ENCODE data around the gene SUCO. TPM values are rescaled to one million over a fixed set of nuclear protein-coding genes. Genes with fewer than 3 reads are reported as not detected.

SUCO gene
- total RNA-seq, 4 donors from 2014 or later, result 34.7 to 67.9 (median 37.7) TPM

DNA sequence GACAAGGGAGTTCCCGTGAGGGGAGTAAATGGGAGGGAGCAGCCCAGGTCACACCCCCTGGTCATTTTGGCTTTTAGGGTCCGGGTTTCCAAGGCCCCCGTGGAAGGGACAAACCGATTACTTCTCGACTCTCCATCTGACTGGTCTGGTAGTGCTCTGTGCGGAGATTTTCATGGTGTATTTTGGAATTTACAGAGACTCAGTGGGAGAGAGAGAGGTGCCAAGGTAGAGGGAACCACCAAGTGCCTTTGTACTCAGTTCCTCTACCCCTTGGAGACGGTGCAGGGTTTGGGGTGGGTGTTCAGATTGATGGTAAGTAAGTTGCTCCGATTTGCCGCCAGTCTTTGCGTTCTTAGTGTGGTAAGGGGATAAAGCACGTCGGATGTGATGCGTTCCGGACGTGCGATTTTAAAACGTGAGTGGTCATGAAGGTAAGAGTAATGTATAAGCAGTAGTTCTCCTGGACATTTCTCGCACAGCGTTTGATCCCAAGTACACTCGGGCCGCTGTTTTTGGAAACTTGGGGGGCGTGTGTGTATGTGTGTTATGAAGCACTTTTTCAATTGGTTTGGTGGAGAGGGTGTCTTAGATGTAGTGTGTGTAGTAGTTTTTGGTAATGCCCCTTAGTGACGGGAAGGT is 682 bp downstream of the SUCO start:
- Histone ChIP-seq H3K4me3 (replicated peaks in 1 of 3) (peak overlapping the region; percentile 75 to 92 (median 79)), H3K27ac (peak overlapping the region; percentile 96 to 97 (median 96)), H3K9me3 (no peaks in the 10 kb centered on the region), H3K27me3 (no peaks in the 10 kb centered on the region), H3K4me1 (peaks cover 8 to 14% of the 10 kb centered on the region in 2 donors), H3K36me3 (no peaks in the 10 kb centered on the region)
- TF ChIP-seq, protein P1, sequence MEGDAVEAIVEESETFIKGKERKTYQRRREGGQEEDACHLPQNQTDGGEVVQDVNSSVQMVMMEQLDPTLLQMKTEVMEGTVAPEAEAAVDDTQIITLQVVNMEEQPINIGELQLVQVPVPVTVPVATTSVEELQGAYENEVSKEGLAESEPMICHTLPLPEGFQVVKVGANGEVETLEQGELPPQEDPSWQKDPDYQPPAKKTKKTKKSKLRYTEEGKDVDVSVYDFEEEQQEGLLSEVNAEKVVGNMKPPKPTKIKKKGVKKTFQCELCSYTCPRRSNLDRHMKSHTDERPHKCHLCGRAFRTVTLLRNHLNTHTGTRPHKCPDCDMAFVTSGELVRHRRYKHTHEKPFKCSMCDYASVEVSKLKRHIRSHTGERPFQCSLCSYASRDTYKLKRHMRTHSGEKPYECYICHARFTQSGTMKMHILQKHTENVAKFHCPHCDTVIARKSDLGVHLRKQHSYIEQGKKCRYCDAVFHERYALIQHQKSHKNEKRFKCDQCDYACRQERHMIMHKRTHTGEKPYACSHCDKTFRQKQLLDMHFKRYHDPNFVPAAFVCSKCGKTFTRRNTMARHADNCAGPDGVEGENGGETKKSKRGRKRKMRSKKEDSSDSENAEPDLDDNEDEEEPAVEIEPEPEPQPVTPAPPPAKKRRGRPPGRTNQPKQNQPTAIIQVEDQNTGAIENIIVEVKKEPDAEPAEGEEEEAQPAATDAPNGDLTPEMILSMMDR (IDR thresholded peaks at IDR 0.05), result no peak
- no peak for TF ChIP-seq POLR2A (IDR thresholded peaks at IDR 0.05)
- peak; percentile 19 to 36 for DNase-seq
- intact Hi-C loops (cut with DNase I), result no loop called here
- 0% methylated on average over 23 of the region's 23 CpGs for WGBS, 2 donors

DNA sequence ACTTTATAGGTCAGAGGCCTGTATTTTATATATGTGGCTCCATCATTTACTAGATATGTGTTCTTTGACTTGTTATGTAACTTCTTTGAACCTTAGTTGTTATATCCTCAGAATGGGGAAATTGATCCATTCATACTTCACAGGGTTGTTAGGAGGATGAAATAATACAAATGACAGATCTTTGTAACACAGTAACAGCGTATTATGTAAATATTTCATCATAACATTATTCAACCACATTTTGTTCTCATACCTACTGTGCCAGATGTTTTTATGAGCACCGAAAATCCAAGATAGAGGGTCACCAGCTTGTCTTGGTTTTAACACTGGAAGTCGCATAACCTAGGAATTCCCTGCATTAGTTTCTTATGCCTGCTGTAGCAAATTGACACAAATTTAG is 3.3 kb downstream of the SUCO start:
- no peak overlapping the region for H3K27ac ChIP-seq
- intact Hi-C loops (cut with DNase I), result no loop called here
- H3K36me3 ChIP-seq, result no peaks in the 10 kb centered on the region
- no peak overlapping the region for H3K4me3 ChIP-seq (replicated peaks in 1 of 3)
- H3K9me3 ChIP-seq, result no peaks in the 10 kb centered on the region
- H3K27me3 ChIP-seq, result no peaks in the 10 kb centered on the region
- TF ChIP-seq, protein P1 (IDR thresholded peaks at IDR 0.05), result no peak
- TF ChIP-seq POLR2A (IDR thresholded peaks at IDR 0.05), result no peak
- no peak for DNase-seq
- peaks cover 12 to 14% of the 10 kb centered on the region in 2 donors for H3K4me1 ChIP-seq
- 86 to 95% methylated on average over 3 of the region's 3 CpGs for WGBS, 2 donors

DNA sequence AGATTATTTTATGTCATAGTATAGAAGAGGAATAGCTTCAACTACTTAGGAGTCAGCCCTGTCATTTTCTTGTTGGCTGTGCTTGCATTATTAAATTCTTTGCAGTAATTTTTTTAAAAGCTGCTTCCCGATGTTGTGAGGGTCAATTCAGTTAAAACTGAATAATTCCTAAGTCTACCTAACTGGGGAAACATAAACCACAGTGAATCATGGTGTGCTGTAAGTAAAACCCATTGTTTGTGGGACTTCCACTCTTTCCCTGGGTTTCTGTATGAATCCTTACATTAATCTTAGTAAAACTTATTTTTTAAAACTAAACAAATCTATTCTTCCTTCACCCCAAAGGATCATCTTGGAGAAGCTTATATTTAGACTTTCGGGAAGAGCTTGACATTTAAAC is 4.4 kb downstream of the SUCO start:
- intact Hi-C loops (cut with DNase I), result no loop called here
- H3K27me3 ChIP-seq, result no peaks in the 10 kb centered on the region
- no peak for TF ChIP-seq POLR2A (IDR thresholded peaks at IDR 0.05)
- TF ChIP-seq, protein P1 (IDR thresholded peaks at IDR 0.05), result no peak
- WGBS, 2 donors, result 83 to 84% methylated on average over 2 of the region's 2 CpGs
- no peaks in the 10 kb centered on the region for H3K9me3 ChIP-seq
- peaks cover 12 to 14% of the 10 kb centered on the region in 2 donors for H3K4me1 ChIP-seq
- no peaks in the 10 kb centered on the region for H3K36me3 ChIP-seq
- no peak for DNase-seq
- H3K27ac ChIP-seq, result no peak overlapping the region
- H3K4me3 ChIP-seq (replicated peaks in 1 of 3), result no peak overlapping the region

DNA sequence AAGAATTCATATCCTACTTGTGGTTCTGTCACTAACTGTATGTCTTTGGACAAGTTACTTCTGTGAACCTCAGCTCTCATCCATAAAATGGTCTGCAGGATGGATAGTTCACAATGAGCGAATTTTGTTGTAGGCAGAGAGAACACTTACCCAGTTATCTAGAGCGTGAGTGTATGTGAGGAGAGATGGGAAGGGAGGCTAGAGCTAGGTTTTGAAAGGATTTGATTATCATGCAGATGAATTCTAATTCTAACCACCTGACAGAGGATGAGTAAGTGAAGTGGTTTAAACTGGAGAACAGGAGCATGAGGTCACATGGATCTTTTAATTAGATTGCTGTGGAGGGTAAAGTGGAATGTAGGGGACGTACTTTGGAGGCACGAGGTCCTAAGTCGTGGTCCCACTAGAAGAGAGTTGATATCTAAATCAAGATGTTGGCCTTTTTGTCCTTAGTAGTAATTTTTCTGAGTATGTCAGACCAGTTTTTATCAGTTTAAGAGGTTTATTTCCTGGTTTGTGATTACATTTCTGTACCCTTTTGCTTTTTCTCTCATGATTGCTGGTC is 5.0 kb downstream of the SUCO start:
- H3K4me3 ChIP-seq (replicated peaks in 1 of 3), result no peak overlapping the region
- H3K4me1 ChIP-seq, result peaks cover 14 to 15% of the 10 kb centered on the region in 2 donors
- no peaks in the 10 kb centered on the region for H3K27me3 ChIP-seq
- WGBS, 2 donors, result 92% methylated on average over 5 of the region's 5 CpGs
- TF ChIP-seq, protein P1 (IDR thresholded peaks at IDR 0.05), result no peak
- TF ChIP-seq POLR2A (IDR thresholded peaks at IDR 0.05), result no peak
- H3K9me3 ChIP-seq, result no peaks in the 10 kb centered on the region
- intact Hi-C loops (cut with DNase I), result no loop called here
- DNase-seq, result no peak
- no peak overlapping the region for H3K27ac ChIP-seq
- no peaks in the 10 kb centered on the region for H3K36me3 ChIP-seq

DNA sequence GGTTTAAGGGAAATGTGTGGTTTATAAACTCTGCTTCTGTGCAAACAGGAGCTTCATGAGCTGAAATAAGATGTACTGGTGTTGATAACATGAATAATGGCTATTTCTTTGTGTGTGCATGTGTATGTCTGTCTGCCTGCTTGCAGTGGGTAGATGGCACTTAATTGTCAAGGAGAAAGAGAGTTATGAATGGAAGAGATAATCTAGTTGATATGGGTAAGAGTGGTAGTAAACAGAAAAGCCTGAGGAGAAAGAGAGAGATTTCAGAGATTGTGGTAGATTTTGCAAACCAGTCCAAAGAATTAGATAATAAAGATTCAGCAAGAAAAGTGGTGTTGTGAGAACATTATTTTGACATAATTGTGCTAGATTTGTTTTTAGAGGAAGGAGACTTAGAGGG is 7.7 kb downstream of the SUCO start:
- intact Hi-C loops (cut with DNase I), result no loop called here
- Histone ChIP-seq H3K4me3 (replicated peaks in 1 of 3) (no peak overlapping the region), H3K9me3 (no peaks in the 10 kb centered on the region), H3K27ac (no peak overlapping the region), H3K36me3 (no peaks in the 10 kb centered on the region), H3K27me3 (no peaks in the 10 kb centered on the region), H3K4me1 (peaks cover 6 to 19% of the 10 kb centered on the region in 2 donors)
- no peak for DNase-seq
- no peak for TF ChIP-seq POLR2A (IDR thresholded peaks at IDR 0.05)
- TF ChIP-seq, protein P1 (IDR thresholded peaks at IDR 0.05), result no peak

Measured in thyroid gland (tissue), 4 donors.